HG03378 (cell line): ENCODE data around the gene ADCYAP1R1.

Experiments
- ATAC-seq: cut with Tn5 transposase; IDR thresholded peaks from one replicate; pipeline ENCODE4 v1.9.1; 2021; ENCODE audit warnings: mild to moderate bottlenecking, moderate library complexity; ENCODE audit not compliant: unreplicated experiment

Gene ADCYAP1R1

DNA sequence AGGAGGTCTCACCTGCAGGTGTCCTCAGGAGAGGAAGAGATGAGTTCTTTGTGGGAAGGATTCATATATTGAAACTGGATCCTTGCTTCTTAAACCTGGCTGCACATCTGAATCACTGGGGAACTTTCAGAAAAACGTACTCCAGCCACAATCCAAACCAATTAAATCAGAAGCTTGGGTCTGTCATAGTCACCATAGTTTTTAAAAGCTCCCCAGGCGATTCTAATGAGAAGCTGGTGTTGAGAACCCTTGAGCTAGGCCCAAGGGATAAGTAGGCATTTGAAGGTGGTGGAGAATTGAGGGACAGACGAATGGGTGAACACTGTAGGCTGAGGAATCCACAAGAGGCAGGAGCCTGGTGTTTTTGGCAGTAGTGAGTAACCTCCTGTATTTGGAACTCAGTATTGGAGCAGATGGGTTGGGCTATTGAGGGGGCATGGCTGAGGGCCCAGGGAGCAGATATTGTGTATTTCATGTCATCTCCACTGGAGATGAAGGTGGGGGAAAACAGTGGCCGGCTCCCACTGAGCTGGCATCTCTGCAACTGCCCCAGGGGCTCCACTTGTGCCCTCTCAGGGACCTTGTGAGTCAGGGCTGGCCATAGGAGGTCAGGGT lies 14.5 kb downstream of the ADCYAP1R1 start:
- no peak for ATAC-seq

DNA sequence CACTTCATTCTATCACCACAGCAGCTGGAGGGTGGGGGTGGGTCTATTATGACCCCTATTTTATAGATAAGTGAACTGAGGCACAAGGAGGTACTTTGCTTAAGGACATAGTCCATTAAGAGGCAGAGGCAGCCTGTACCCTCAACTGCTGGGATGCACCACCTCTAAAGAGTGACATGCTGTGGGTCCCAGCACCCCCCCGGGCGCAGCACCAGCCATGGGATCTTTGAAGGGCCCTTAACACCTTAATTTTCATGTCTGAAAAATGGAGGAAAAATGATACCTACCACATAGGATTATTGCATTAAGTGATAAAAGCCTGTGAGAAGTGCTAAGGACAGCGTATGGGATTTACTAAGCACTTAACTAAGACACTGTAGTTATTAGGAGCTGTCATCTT lies 15.4 kb downstream of the ADCYAP1R1 start:
- ATAC-seq = no peak

DNA sequence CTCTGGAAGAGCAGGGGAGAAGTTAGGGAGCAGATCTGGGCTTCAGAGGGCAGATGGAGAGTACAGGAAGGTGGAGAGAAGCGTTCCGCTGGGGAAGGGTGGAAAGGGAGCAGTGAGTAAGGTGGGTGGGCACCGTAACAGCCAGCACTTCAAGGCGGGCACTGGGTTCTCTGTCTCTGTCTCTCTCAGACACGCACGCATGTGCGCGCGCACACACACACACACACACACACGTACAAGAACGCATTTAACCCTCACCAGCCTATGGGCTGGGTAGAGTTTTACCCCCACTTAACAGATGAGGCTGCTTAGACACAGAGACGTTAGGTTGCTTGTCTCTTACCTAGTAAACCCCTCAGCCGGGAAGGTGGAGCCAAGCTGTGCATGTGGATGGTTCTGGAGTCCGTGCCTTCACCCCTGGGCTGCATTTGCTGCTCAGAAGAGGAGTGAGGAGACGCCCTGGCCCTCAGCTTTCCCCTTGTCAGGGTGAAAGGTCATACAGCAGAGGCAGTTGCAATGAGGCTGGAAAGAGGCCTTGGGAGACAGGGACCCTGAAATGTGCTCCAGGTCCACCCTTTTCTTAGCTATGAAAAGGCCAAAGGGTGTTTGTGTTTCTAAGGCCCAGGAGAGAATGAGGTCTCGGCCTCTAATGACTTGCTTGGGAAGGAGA lies 16.0 kb downstream of the ADCYAP1R1 start:
- no peak for ATAC-seq

DNA sequence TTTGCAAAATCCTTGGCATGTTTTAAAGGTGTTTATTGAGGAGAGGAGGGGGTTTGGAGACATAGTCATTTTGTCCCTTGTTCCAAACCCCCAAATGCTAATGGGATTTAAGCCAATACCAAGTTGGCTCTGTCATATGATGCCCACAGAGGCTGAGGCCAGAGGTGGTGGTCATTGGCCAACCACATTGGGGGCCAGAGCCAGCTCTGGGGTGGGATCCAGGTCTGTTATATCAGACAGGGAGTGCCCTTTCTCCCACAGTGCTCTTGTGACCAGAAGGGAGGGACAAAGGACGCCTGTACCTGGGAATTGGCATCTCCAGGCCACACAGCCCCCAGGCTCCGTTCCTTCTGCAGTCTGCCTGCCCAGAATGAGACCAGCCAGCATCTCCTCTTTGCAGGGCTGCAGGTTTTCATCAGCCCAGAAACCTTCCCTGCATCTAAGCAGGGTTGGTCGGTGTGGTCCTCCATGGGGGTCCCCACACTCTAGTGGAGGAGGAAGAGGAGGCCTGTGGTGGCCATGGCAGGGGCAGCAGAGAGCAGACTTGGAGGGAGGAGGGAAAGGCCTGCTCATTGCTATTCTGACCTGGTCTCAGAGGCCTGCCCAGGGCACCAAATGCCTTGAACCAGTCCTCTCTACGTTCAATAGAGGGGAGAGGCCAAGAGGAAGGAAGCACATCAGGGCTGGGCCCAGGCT lies 17.9 kb downstream of the ADCYAP1R1 start:
- ATAC-seq = no peak

DNA sequence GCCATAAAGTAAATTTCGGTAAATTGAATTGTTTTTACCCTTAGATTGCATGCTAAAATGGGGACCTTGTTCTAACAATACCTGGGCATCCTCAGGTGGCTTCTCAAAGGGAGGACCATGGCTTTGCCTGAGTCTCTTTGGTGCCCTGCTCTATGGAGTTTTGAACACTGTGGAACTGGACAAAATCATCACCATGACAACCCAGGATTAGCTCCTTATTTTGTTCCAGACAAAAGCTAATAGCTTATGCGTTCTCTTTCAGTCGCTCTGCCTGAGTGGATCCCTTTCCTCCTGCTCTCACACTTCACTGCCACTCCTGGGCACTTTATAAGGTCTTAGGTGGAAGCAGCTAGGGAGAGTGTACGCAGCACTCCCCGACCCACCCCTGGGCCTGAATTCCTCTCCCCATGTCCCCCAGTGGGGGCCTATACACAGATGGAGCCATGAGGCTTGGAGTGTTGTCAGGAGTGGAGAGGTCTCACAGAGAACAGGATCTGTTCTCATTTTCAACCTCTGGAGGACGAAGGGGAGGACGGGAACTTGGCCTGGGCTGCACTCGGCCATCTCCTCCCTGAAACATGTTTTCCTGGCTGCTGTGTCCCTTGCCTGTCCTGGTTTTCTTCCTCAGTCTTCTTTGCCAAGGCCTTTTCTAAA lies 19.0 kb downstream of the ADCYAP1R1 start:
- ATAC-seq = no peak

DNA sequence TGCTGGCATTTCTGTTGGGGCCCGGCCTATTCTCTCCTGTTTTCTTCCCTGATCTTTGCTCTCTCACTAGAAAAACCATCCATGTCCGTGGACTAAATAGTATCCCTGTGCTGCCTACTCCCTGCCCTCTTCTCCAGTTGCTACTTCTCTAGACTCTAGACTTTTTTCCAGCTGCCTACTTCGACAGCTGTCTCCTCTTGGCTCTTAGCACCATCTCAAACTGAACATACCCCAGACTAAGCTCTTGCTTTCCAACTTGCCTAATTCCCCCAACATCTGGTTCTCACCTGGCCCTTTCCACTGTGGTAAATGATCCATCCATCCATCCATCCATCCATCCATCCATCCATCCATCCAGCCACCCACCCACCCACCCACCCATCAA lies 19.5 kb downstream of the ADCYAP1R1 start:
- no peak for ATAC-seq

DNA sequence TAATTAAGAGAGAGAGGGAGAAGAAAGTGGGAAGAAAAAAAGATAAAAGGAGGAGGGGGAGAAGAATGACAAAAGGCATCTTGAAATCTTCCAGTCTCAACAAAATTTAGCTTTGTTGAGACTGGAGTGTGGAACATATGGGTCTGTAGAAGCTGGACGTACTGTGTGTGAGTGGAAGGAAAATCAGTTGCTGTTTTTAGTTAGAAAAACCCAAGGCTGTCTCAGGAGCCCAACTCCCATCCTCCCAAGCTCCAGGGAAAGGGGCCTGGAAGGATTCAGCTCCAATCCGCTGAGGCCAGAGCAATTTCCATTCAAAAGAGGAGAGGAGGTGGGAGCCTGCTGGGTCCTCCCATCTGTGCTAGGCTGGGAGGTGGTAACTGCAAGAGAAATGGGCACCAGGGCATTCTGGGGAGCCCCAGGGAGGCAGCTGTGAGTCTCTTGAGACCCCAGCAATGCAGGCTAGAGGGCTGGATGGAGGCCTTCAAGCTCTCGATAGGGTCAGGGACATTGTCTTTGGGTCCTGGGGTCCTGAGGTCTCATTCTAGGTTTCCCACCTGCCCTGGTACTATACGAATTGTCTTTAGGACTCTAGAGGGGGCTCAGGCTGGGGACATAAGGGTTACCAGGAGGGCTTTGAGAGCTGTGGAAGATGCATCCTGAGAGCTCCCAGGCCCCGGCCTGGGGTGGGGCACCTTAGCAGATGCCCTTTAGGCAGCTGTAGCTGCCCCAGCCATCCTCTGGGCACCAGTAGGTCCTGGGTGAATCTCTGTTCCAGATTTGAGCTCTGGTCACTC lies 21.4 kb downstream of the ADCYAP1R1 start:
- ATAC-seq = no peak

DNA sequence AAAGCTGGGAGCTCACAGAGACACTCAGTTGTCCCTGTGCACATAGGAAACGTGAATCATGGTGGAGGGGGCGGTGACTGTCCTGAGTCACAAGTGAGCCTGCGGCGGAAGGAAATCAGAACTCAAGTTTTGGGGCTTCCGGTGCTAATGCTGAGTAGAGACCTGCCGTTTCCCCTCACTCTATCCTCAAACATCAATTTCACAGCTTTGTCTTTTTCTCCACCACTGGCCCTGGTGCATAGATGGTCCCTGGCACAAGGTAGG lies 21.9 kb downstream of the ADCYAP1R1 start:
- no peak for ATAC-seq

DNA sequence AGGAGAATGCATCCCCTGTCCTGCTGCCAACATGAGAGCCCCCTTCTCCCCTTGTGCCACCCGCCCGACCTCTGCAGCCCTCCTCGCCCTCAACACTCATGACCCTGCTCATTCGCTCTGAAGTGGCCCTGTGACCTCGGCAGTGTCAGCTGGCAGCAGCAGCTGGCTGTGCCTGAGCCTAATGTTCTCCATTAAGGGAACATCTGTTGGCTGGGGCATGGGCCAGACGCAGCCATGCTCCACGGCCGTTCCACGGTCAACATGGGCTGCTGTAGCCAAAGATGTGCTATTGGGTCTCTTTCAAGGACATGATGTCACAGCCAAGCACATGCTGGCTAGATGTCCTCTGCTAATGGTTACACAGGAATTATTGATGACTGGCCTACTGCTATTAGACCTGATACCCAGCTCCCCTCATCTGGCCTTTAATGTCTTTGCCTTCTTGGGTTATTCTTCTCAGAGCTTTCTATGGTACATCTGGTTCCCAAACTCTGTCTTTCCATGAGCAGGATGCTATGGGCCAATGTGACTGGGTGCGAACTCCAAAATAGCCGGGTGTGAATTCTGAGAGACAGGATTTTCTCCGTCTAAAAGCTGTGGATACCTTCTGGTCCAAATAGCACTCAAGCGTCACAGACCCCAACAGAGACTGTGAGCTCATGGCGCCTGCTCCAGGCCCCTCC lies 22.4 kb downstream of the ADCYAP1R1 start:
- no peak for ATAC-seq

DNA sequence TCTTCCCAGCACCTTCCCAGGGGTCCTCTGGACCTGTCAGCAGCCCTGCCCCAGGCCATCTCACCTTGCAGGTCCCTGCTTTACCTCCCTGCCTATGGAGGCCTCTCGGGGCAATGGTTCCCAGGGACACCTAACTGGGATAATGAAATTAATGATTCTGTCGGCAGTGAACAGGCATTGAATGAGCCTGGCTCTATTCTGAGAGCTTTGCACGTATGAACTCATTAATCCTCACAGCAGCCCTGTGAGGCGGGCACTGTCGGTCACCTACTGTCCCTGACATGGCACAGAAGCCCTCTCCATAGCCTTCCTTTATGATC lies 22.9 kb downstream of the ADCYAP1R1 start:
- no peak for ATAC-seq

DNA sequence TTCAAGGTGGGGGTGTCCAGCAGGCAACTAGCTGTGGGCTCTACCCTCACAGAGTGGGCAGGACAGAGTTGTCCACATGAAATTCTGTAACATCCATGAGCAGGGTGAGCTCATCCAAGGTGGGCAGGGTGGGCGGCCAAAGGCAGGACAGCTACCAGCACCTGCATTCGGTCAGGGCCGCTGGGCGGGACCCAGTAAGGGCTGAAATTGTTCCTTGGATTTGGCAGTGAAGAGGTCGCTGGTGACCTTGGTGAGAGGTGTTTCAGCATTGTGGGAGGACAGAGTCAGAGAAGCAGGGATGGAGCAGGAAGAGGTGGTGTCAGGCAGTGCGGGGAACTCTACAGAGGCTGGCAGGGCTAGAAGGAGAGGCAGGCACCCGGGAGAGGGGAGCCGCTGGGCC lies 23.9 kb downstream of the ADCYAP1R1 start:
- no peak for ATAC-seq

DNA sequence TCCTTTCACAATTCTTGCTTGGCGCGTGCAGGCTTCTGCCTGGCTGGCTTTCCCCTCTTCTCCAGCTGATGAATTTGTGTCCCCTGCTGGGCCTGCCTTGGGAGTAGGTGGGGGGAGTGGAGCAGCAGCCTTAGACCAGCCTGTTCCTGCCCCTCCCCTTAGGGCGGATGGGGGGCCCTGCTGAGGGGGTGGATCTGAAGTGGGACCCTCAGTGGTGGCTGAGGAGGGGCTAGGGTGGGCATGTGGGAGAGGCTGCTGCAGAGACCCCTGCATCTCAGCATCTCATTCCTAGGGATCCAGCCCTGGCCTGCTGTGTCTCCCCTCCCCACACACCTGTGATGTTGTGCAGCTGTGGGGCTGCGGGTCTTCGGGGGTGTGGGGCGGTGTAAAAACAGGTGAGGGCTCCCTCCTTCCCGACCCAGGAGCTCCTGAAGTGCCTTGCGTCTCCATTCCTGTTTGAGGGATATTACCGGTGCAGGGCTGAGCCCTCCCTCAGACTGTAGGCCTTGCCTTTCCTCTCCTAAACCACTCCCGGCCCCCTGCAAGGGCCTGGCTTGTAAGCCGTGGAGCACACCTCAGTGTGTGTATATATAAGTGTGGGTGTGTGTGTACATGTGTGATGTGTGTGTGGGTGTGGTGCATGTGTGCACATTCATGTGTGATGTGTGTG lies 24.7 kb downstream of the ADCYAP1R1 start:
- no peak for ATAC-seq

DNA sequence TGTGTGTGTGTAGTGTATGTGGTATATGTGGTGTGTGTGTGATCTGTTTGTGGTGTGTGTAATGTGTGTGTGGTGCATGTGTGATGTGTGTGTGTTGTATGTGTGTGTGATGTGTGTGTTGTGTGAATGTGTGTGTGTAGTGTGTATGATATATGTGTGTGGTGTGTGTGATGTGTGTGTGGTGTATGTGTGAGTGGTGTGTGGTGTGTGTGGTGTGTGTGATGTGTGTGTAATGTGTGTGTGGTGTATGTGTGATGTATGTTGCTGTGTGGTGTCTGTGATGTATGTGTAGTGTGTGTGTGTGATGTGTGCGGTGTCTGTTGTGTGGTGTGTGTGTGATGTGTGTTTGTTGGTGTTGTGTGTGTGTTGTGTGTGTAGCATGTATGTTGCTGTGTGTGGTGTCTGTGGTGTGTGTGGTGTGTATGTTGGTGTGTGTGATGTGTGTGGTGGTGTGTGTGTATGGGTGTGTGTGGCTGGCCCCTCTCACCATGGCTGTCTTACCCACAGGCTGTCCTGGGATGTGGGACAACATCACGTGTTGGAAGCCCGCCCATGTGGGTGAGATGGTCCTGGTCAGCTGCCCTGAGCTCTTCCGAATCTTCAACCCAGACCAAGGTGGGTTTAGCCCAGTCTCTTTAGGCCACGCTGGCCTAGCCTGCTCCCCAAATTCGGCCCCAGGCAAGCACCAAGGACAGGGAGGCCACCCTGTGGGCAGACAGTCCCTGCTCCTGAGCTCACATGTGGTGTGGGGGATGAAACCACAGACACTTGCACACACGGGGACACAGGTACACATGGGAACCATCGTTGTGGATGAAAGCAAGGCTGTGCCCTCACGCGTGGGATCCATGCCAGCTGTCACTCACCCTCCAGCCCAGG lies 25.6 kb downstream of the ADCYAP1R1 start:
- no peak for ATAC-seq

DNA sequence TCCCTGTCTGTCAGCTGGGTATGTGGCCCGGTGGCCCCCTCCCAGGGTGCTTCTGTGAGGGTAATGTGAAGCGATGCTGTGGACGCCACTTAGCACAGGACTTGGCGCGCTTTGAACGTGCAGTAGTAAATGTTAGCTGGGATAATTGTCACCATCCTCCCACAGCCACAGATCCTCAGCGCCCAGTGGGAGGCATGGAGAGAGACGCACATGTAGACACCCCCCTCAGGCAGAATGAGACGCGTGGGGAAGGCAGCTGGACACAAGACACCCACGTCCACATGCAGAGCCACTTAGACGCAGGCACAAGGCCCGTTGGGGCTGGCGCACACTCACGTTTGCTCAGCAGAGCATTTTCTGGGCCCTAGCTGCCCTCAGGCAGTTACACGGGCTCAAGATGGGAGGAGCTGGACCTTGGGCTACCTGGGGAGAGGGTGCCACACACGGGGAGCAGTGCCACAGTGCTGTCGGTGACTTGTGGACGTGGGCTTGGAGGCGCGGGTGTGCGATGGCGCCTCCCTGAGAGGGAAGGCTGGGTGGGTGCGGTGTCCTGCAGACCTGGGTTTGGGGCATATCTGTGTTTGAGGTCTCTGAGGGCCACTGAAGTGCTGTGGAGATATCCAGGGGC lies 26.4 kb downstream of the ADCYAP1R1 start:
- no peak for ATAC-seq

DNA sequence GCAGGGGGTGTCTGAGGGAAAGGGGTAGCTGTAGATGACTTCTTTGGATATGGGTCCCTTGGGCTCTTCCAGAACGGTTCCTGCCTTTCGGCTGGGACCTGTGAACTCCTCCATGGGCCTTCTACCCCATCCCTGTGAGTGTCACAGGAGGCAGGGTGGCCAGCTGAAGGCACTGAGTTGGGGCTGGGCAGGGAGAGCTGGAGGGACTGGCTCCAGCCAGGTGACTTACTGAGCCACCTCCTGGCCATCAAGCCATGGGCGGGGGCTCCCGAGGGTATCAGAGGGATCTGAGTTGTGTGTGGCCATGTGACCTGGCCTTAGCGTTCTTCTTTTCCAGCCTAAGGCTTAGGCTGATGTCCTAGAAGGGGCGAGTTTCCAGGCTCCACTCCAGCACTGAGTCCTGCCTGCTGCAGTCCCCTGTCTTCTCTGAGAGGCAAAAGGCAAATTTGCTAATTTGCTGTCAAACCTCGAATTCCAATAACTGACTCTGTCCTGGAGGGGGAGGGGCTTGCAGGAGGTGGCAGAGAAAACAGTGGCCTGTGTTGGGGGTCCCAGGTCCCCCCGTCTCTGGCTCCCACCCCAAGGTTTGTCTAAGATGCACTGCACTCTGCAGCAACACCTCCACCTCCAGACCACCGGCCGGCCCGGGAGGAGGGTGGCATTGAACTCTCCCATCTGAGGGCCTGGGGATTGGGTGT lies 27.2 kb downstream of the ADCYAP1R1 start:
- no peak for ATAC-seq

DNA sequence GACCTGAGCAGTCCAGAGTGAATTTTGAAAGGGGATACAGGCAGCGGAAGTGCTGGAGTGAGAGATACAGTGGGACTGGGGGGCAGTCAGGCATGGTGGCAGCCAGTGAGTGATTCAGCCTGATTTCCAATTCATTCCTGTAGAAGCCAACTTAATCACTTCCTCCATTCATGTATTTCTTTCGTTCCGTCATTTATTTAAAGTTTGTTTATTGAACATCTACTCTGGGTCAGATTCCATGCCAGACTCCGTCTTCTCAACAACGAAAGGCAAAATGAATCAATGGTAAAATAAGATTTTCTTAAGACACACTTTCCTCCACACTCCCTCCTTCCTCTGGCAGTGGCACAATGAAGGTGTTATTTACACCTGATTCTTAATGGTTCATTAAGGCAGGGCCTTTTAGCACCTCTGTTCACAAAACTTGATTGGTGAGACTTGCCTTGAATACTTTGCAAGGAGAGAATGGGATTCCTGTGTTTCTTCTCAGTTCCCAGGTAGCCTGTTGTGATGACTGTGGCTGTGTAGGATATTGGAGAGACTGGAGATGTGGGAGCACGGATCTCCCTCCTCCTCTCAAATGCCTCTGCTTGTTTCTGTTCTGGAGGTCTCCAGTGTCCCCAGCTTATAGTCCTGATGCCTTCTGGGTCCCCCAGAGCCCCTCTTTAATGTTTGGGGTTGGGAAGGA lies 27.9 kb downstream of the ADCYAP1R1 start:
- ATAC-seq = no peak

DNA sequence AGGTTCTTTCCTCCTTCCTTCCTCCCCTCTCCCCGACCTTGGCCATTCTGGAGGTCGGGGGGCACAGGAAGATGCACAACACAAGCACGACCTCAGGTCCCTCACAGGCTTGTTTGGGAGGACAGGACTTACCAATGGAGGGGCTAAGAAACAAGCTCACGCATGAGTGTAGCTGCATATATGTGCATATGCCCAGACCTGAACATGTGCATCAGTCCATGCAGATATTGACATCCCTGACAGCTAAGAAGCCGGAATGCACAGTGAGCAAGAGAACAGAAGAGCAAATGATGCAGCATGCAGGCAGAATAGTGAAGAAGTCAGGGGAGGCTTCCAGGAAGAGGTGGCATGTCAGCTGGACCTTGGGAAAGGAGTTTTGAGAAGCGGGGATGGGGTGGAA lies 28.7 kb downstream of the ADCYAP1R1 start:
- ATAC-seq = no peak

DNA sequence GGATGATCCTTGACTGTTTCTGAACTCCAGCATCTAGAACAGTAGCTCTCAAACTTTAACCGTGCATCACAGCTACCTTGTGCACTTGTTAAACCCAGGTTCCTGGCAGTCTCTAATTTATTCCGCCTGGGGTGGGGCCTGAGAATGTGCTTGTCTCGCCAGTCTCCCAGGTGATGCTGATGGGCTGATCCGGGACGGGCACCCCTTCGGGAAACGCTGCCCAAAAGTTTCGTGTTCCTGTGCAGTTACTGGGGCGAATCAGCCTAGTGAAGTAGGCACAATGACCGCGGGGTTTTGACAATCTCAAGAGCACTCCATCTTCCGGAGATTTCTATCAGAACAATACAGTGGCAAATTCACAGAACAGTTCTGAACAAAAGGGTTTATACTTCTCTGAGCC lies 29.9 kb downstream of the ADCYAP1R1 start:
- no peak for ATAC-seq
